BLaER1 treated with 17β-estradiol and CSF1 and Interleukin-3, amounts not matched to agents 10 nM and 100 nM (cell line): ENCODE measurements around the gene PLEKHA7.
"Not testable (repeated sequence)": the region's sequence is repeated elsewhere in the genome, so short reads cannot be mapped to it uniquely, and the experiment has no call there.

ENCODE experiments used
- H3K27ac ChIP-seq, 11 experiments: shearing (Covaris generic); formaldehyde crosslinking; 2 replicates each; pipeline ENCODE4 v1.8.1; 2022
- H3K27me3 ChIP-seq, 11 experiments: shearing (Covaris generic); formaldehyde crosslinking; 2 replicates each; pipeline ENCODE4 v1.8.1; 2022
- H3K36me3 ChIP-seq, 11 experiments: shearing (Covaris generic); formaldehyde crosslinking; 2 replicates each; pipeline ENCODE4 v1.8.1; 2022
- H3K4me1 ChIP-seq, 10 experiments: shearing (Covaris generic); formaldehyde crosslinking; 2 replicates each; pipeline ENCODE4 v1.8.1; 2022
- H3K4me2 ChIP-seq, 11 experiments: shearing (Covaris generic); formaldehyde crosslinking; 2 replicates each; pipeline ENCODE4 v1.8.1; 2022
- H3K4me3 ChIP-seq, 10 experiments: shearing (Covaris generic); formaldehyde crosslinking; 2 replicates each; pipeline ENCODE4 v1.8.1; 2022
- H3K9ac ChIP-seq, 11 experiments: shearing (Covaris generic); formaldehyde crosslinking; 2 replicates each; pipeline ENCODE4 v1.8.1; 2022
- H3K9me3 ChIP-seq, 11 experiments: shearing (Covaris generic); formaldehyde crosslinking; replicated peaks in 1 of 11; 2 replicates each; pipeline ENCODE4 v1.8.1; 2022
- H4K20me1 ChIP-seq, 11 experiments: shearing (Covaris generic); formaldehyde crosslinking; 2 replicates each; pipeline ENCODE4 v1.8.1; 2022
- Cebpa-rat ChIP-seq, 11 experiments: shearing (Covaris generic); IDR thresholded peaks; 2 replicates each; pipeline ENCODE4 v1.8.1; 2022

Gene PLEKHA7

GRCh38 chr11:16891165-16891564 is 123.0 kb downstream of the PLEKHA7 start:
- H4K20me1 ChIP-seq: no peaks in the 10 kb centered on the region
- H3K9ac ChIP-seq: no peak overlapping the region

GRCh38 chr11:16890442-16890841 is 123.8 kb downstream of the PLEKHA7 start:
- Histone ChIP-seq H3K27me3 (no peaks in the 10 kb centered on the region), H3K4me3 (no peak overlapping the region), H3K4me1 (peaks cover 0 to 6% (median 5%) of the 10 kb centered on the region in 10 experiments; a peak in 12 of 20 replicates), H3K36me3 (no peaks in the 10 kb centered on the region; a peak in 1 of 22 replicates), H3K9me3 (peaks cover 21 to 42% (median 32%) of the 10 kb centered on the region in 11 experiments), H3K27ac (no peak overlapping the region), H3K4me2 (no peak overlapping the region), H4K20me1 (no peaks in the 10 kb centered on the region), H3K9ac (no peak overlapping the region)
- TF ChIP-seq Cebpa-rat (IDR thresholded peaks at IDR 0.05): no peak

More at GRCh38 chr11:16891165-16891564, 123.0 kb downstream of the PLEKHA7 start:
- no peak overlapping the region for H3K4me3 ChIP-seq
- H3K4me2 ChIP-seq: no peak overlapping the region
- peaks cover 21 to 42% (median 32%) of the 10 kb centered on the region in 11 experiments for H3K9me3 ChIP-seq
- no peak for TF ChIP-seq Cebpa-rat (IDR thresholded peaks at IDR 0.05)
- H3K36me3 ChIP-seq: no peaks in the 10 kb centered on the region; a peak in 1 of 22 replicates
- no peak overlapping the region for H3K27ac ChIP-seq
- no peaks in the 10 kb centered on the region for H3K27me3 ChIP-seq
- H3K4me1 ChIP-seq: peaks cover 0 to 13% (median 9%) of the 10 kb centered on the region in 10 experiments; a peak in 12 of 20 replicates

- H3K4me1 ChIP-seq: peaks cover 0 to 1% (median 0%) of the 10 kb centered on the region in 10 experiments; a peak in 3 of 20 replicates
- H3K9me3 ChIP-seq: peaks cover 21 to 42% (median 32%) of the 10 kb centered on the region in 11 experiments
- H3K9ac ChIP-seq: no peak overlapping the region
Observed at GRCh38 chr11:16889905-16890304, 124.3 kb downstream of the PLEKHA7 start.

GRCh38 chr11:16889010-16889409 is 125.2 kb downstream of the PLEKHA7 start:
- peaks cover 21 to 42% (median 32%) of the 10 kb centered on the region in 11 experiments for H3K9me3 ChIP-seq

More at GRCh38 chr11:16889905-16890304, 124.3 kb downstream of the PLEKHA7 start:
- Histone ChIP-seq H3K27me3 (no peaks in the 10 kb centered on the region), H3K36me3 (no peaks in the 10 kb centered on the region; a peak in 1 of 22 replicates), H3K4me3 (no peak overlapping the region), H3K27ac (no peak overlapping the region), H3K4me2 (no peak overlapping the region), H4K20me1 (no peaks in the 10 kb centered on the region)
- no peak for TF ChIP-seq Cebpa-rat (IDR thresholded peaks at IDR 0.05)

GRCh38 chr11:16887887-16888286 is 126.3 kb downstream of the PLEKHA7 start:
- not testable (repeated sequence) for H3K4me2 ChIP-seq, H3K27me3 ChIP-seq, H4K20me1 ChIP-seq, H3K9ac ChIP-seq, H3K36me3 ChIP-seq, H3K4me3 ChIP-seq, H3K27ac ChIP-seq
- peaks cover 21 to 42% (median 32%) of the 10 kb centered on the region in 11 experiments for H3K9me3 ChIP-seq
- peaks cover 0 to 13% (median 0%) of the 10 kb centered on the region in 10 experiments; a peak in 8 of 20 replicates for H3K4me1 ChIP-seq

More at GRCh38 chr11:16889010-16889409, 125.2 kb downstream of the PLEKHA7 start:
- not testable (repeated sequence) for H3K9ac ChIP-seq, H4K20me1 ChIP-seq, H3K4me3 ChIP-seq, H3K27ac ChIP-seq, H3K36me3 ChIP-seq, H3K4me1 ChIP-seq, H3K4me2 ChIP-seq, H3K27me3 ChIP-seq

GRCh38 chr11:16883174-16883573 is 131.0 kb downstream of the PLEKHA7 start:
- H3K4me2 ChIP-seq: peak overlapping the region in 4 of 11 experiments; percentile 26 to 78 (median 48); a peak in 6 of 22 replicates
- H3K36me3 ChIP-seq: no peaks in the 10 kb centered on the region
- no peak overlapping the region for H3K4me3 ChIP-seq
- H3K4me1 ChIP-seq: peaks cover 0 to 23% (median 0%) of the 10 kb centered on the region in 10 experiments; a peak in 8 of 20 replicates
- no peak overlapping the region for H3K27ac ChIP-seq
- TF ChIP-seq Cebpa-rat (IDR thresholded peaks at IDR 0.05): no peak
- peak overlapping the region in 1 of 11 experiments; percentile 23; a peak in 1 of 22 replicates for H3K9ac ChIP-seq
- H3K9me3 ChIP-seq: peaks cover 0 to 14% (median 8%) of the 10 kb centered on the region in 11 experiments; a peak in 12 of 22 replicates
- H3K27me3 ChIP-seq: no peaks in the 10 kb centered on the region
- H4K20me1 ChIP-seq: no peaks in the 10 kb centered on the region

GRCh38 chr11:16881766-16882165 is 132.4 kb downstream of the PLEKHA7 start:
- no peaks in the 10 kb centered on the region for H3K36me3 ChIP-seq

GRCh38 chr11:16881074-16881709 is 133.0 kb downstream of the PLEKHA7 start:
- H3K9ac ChIP-seq: no peak overlapping the region
- no peak overlapping the region for H3K4me2 ChIP-seq
- no peak overlapping the region for H3K4me3 ChIP-seq
- no peaks in the 10 kb centered on the region for H4K20me1 ChIP-seq
- H3K9me3 ChIP-seq: no peaks in the 10 kb centered on the region
- H3K27me3 ChIP-seq: no peaks in the 10 kb centered on the region
- no peaks in the 10 kb centered on the region for H3K36me3 ChIP-seq
- no peak overlapping the region for H3K27ac ChIP-seq
- H3K4me1 ChIP-seq: peaks cover 0 to 23% (median 0%) of the 10 kb centered on the region in 10 experiments; a peak in 8 of 20 replicates
- TF ChIP-seq Cebpa-rat (IDR thresholded peaks at IDR 0.05): no peak

More at GRCh38 chr11:16881766-16882165, 132.4 kb downstream of the PLEKHA7 start:
- no peak overlapping the region for H3K9ac ChIP-seq
- no peak overlapping the region for H3K27ac ChIP-seq
- H3K4me1 ChIP-seq: peaks cover 0 to 23% (median 0%) of the 10 kb centered on the region in 10 experiments; a peak in 8 of 20 replicates
- H4K20me1 ChIP-seq: no peaks in the 10 kb centered on the region
- no peak overlapping the region for H3K4me3 ChIP-seq
- H3K9me3 ChIP-seq: 0 out of 22 replicates have a peak, but pooled peaks cover 0 to under 1% (median 0%) of the 10 kb centered on the region in 11 experiments
- H3K4me2 ChIP-seq: no peak overlapping the region
- H3K27me3 ChIP-seq: no peaks in the 10 kb centered on the region
- no peak for TF ChIP-seq Cebpa-rat (IDR thresholded peaks at IDR 0.05)

GRCh38 chr11:16880184-16880801 is 133.9 kb downstream of the PLEKHA7 start:
- Histone ChIP-seq H4K20me1 (no peaks in the 10 kb centered on the region), H3K27me3 (no peaks in the 10 kb centered on the region), H3K4me2 (no peak overlapping the region), H3K9me3 (no peaks in the 10 kb centered on the region), H3K27ac (no peak overlapping the region), H3K9ac (no peak overlapping the region), H3K4me3 (no peak overlapping the region), H3K4me1 (peaks cover 0 to 23% (median 0%) of the 10 kb centered on the region in 10 experiments; a peak in 8 of 20 replicates), H3K36me3 (no peaks in the 10 kb centered on the region)
- no peak for TF ChIP-seq Cebpa-rat (IDR thresholded peaks at IDR 0.05)
